NCI-H446 treated with DMSO at 0.1 percent for 48 hours (cell line): Measurements from ENCODE around the gene DHX35.
"Not testable (repeated sequence)": the region's sequence is repeated elsewhere in the genome, so short reads cannot be mapped to it uniquely, and the experiment has no call there.

ENCODE experiments used
- DNase-seq: peaks from one replicate; lab custom pipeline; 2025; lab: John Stamatoyannopoulos, UW

The DHX35 gene

DNA sequence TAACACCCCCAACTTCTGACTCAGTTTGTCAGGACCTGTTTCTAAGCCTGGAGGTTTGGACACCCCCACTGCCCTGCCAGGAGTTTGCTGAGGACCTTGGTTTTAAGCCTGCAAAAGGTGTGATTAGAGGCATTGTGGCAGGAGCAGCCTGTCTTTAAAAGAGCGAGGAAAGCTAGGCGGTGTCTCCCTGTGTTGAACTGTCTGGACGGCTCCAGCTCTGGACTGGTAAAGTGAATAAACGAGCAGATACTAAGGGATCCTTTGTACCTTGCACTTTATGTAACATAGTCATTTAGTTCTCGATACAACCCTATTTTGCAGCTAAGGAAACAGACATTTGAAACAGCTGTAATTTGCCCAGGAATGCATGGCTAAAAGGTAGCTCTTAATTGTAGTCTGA lies 21.5 kb upstream of the DHX35 start:
- DNase-seq = no peak

DNA sequence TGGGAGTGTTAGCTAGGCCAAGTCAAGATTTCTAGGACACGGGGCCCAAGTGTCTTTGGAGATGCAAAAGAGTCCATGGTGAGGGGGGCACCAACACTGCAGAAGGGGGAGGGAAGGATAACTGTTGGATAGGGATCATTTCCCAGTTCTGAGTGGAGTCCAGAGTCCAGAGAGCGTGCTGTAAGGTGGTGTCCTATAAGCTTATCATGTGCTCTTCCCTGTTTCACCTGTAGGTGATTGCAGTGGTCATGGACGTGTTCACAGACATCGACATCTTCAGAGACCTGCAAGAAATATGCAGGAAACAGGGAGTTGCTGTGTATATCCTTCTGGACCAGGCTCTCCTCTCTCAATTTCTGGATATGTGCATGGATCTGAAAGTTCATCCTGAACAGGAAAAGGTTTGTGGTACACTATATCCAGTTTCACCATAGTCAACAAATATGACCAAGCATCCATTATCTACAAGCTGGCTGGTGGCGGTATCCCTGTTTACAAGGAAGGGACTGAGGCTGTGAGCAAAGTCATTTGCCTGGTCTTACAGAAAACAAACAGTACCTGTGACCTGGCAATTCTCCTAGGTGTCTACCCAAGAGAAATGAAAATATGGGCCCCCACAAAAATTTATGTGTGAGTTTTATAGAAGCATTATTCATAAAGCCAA lies 20.3 kb upstream of the DHX35 start:
- DNase-seq = no peak

DNA sequence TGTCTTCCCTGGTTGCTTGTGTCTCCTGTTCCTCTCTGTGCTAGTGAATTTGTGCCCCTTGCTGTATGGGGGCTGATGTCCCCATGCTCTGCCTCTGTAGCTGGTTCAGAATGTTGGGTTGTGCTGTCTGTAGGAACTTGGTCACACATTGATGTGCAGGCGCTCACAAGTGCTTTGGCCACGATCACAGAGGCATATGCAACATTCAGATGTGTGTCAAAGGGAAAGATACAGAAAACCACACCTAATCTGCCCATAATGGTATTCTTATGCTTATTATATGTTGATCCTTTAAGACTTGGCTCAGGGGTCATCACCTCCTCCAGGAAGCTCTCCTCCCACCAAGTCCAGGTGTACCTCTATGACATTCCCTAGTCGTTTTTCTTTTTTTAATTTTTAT lies 17.1 kb upstream of the DHX35 start:
- DNase-seq = no peak

DNA sequence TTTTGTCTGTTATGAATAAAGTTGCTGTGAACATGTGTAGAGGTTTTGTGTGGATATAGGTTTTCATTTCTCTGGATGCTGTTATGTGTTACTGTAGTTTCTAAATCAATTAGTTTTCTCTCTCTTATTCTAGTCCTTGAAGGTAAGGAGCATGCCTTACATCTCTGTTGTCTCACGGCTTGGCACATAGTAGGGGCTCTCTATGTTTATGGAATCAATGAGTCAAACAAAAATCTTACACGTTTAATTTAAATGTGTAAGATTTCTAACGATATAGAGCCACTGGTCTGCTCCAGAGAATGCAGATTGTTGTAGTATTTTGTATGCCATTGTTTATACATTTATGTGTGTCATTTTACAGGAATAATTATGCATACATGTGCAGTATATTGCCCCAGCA lies 15.3 kb upstream of the DHX35 start:
- DNase-seq = no peak

DNA sequence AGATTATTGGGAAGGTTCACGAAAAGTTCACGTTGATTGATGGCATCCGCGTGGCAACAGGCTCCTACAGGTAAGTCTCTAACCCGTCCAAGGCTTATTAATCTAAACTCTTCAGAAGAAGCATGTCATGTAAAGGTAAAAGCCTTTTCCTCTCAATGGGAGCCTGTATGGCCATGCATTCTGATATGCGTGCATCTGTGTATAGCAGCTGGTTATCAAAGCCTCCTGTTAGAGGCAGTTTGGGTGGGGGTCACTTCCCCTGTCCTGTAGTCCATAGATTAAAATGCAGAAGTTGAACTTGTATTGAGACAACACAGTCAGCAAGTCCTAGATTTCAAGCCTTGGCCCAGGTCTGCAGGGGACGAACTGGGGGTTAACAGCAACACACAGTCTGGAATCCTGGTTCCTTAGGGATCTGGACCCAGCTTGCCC lies 14.2 kb upstream of the DHX35 start:
- DNase-seq = no peak

DNA sequence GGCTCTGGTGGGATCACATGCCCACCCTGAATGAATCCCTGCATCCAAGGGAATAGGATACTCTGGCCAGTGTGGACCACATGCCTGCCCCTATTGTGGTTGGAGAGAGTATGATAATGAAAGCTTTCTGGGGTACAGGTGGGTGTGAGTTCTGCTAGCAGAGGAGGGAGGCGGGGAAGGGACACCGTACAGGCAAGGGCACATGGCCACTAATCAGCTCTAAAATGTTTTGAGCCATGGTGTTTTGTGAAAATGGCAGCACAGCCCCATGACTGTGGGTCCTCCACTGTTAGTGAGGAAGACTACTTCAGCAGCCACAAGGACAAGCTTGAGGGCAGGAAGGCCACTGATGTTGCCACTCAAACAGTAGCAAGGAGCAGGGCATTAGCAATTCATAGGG lies 11.9 kb upstream of the DHX35 start:
- no peak for DNase-seq

DNA sequence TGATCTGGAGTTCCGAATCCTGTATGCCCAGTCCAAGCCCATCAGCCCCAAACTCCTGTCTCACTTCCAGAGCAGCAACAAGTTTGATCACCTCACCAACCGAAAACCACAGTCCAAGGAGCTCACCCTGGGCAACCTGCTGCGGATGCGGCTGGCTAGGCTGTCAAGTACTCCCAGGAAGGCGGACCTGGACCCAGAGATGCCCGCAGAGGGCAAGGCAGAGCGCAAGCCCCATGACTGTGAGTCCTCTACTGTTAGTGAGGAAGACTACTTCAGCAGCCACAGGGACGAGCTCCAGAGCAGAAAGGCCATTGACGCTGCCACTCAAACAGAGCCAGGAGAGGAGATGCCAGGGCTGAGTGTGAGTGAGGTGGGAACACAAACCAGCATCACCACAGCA lies 10.5 kb upstream of the DHX35 start:
- no peak for DNase-seq

DNA sequence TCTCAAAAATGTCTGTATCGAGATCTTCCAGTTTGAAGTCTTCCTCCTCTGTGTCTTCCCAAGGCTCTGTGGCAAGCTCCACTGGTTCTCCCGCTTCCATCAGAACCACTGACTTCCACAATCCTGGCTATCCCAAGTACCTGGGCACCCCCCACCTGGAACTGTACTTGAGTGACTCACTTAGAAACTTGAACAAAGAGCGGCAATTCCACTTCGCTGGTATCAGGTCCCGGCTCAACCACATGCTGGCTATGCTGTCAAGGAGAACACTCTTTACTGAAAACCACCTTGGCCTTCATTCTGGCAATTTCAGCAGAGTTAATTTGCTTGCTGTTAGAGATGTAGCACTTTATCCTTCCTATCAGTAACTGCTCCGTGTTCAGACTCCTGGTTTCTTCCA lies 10.0 kb upstream of the DHX35 start:
- DNase-seq = no peak

DNA sequence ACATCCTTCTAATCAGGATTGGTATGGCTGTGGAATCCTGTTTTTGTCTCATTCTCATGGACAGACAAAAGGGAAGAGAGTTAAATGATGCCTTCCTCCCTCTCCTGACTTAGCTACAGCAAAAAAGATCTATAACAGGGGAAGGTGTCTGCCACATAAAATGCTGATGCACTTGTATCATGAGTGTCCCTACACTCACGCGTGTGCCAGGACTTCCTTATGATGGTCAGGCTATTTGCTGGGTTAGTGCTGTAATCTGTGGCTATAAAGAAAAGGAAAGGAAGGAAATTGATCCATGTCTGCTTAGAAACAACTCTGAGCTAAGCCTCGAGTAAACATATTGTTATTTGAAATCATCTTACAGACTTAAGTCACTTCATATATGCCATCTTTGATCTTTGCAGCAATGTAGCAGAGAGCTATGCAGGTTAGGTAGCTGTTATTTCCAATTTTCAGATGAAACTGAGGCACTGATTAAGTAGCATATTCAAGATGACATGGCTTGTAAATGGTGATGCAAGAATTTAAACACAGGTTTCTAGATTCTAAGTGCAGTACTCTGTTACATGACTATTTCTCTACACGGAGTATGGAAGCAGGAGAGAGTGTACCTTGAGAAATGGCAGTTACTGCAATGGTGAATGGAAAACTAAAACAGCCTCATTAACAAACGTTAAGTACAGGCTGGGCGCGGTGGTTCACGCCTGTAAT lies 8.4 kb upstream of the DHX35 start:
- no peak for DNase-seq

DNA sequence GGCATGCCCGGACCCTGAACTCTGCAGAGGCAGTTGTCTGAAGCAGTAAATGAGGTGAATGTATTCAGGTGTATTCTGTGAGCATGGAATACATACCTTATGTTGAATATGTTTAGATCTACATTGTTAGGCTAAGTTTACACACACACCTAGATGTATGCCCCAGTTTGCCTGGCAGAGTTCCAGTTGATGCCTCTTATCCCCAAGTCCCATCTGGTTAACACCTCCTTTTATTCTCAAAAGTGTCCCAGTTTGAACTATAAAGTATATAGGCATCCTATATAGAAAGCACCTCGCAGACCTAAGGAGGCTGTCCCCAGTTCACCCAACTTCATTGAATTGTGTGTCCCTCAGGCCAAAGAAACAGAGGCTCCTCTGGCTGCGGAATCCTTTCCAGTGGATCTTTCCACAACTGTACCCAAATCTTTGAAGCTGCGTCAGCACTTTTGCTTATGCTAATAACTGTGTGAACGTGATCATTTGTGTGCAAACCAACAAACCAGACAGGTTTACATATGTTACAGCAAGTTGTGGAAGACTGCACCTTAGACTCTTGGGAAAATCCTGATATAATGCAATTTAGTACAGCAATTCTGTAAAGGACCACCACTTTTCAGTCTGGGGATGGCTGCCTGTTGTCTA lies 4.8 kb upstream of the DHX35 start:
- no peak for DNase-seq

DNA sequence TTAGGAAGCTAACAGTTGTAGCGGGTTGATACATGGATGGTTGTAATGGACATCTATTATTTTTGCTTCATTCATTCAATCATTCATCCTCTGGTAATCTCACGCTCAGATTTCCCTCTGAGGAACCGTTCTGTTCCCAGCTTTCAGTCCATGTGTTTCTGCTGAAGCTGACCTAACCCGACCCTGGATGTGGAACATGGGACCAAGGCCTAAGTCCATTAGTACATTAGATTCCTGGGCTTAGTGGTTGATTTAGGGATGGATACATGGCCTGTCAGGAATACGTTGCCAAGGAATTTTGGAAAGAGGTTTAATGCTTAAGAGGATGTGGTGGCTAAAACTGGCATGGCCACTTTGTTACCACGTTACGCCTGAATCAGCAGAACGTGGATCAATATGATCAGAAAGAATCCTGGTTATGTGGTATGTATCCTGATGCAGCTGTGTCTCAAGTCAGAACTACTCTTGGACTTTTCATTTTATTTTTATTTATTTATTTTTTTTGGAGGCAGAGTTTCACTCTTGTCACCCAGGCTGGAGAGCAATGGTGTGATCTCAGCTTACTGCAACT lies 4.1 kb upstream of the DHX35 start:
- DNase-seq = no peak

DNA sequence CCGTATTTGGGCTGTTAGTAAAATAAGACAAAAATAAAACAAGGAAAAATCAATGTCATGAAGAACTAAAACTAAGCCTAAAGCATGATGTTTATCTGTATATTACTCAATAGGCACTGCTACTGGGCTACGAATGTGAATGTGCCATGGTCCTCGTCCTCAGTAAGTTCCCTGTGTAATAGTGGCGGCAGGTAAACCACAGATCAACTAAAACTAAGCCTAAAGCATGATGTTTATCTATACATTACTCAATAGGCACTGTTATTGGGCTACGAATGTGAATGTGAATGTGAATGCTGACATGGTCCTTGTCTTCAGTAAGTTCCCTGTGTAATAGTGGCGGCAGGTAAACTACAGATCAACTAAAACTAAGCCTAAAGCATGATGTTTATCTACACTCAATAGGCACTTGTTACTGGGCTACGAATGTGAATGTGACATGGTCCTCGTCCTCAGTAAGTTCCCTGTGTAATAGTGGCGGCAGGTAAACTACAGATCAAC lies 1.9 kb upstream of the DHX35 start:
- DNase-seq = not testable (repeated sequence)

DNA sequence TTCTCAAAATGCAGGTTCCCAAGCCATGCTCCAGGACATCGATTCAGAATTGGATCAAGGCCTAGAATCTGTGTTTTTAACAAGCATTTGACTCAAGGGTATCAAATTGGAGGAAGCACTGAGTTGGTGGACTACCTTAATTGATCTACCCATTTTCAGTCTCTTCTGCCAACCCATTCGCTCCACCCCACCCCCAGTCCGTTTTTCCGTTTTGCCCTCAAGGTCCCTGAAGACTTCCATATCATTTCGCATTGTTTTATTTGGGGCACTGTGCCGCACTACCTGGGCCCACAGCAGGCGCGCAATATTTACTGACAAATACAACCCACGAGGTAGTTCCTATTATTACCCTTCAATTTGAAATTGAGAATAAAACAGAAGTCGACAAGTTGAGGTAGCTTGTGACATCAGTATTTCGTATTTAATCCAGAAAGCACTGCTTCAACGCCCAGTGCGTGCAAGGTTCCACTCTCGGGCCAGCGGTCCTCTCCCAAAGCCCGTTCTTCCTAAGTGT lies 557 bp upstream of the DHX35 start:
- DNase-seq = no peak

DNA sequence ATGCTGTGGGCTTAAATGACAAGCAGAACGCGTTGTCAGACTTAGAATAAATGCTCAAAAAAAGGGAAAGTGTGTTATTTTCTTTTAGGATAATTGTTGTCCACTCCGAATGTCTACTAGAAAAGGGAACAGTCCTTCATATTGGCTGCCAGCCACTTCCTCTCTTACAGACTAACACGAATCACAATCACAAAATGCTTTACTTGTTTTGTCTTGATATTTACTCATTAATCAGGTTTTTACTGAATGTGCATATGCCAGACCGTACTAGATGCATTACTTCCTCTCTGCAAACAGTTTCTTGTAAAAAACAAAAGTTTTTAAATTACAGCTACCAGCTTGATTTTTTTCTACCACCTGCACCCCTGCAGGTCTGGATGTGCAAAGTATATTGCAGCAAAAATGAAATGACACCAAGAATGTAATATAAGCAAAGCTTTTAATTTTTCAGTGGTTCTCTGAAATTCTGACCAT lies 821 bp downstream of the DHX35 start:
- no peak for DNase-seq

DNA sequence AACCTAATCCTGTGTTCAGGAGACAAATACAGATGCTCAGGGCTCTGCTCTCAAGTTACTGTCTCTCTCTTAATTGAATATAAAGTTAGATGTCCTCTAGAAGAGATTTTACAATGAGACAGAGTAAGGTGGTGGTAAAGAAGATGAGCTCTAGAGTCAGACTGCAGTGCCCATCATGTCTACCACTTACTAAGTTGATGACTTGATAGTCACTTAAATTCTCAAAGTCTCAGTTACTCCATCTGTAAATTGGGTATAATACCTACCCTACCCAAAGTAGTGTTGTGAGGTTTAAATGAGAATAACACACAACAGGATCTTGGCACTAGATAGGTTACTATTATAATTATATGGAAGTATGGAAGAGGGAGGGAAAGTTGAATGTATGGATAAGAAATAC lies 1.6 kb downstream of the DHX35 start:
- no peak for DNase-seq

DNA sequence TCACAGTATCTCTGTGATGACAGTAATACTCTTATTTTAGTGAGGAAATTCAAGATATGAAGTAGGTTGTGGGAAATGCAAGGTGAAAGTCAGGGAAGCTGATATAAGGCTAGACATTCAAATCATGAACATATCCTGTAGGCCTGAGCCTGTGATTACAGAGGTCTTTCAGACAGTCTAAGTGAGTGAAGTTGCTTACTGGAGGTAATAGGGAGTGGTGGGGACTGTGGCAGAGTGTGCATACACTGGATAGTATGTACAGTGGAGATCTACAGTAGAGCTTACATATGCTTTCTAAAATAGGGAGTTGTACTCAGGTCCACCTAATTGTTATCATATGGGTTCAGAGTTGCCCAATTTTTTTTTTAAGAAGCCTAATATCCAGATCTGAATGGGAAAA lies 3.1 kb downstream of the DHX35 start:
- no peak for DNase-seq

DNA sequence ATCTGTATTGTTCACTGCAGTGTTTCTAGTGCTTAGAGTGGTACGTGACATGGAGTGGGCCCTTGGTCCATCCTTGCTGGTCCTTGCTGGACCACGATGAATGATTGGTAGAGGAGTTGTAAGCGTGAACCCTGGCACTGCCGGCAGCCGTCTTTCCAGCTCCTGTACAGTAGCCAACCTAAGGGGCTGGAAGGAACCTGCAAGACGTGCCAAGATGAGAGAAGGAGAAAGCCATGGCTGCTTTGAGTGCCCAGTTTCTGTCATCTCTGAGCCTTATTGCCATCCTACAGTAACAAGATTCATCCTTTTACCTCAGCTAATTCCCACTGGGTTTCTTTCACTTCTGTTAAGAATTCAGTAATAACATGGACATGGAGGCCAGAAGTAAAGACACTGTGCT lies 5.9 kb downstream of the DHX35 start:
- DNase-seq = no peak

DNA sequence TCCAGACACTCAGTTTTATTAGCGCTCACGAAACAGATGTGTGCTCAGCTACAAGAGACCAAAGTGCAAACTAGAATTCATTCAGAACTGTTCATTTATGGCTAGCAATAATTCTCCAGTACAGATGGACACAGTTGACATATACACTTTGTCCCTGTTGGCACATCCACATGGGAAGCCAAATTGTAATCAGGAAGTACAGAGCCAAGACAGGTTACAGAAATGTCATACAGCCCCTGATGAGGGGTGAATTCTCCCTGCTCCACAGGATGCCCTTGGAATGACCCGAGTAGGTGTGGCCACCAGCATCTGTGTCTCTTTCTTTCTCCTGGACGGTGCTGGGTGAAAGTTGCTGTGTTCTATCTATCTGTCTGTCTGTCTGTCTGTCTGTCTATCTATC lies 7.6 kb downstream of the DHX35 start:
- no peak for DNase-seq

DNA sequence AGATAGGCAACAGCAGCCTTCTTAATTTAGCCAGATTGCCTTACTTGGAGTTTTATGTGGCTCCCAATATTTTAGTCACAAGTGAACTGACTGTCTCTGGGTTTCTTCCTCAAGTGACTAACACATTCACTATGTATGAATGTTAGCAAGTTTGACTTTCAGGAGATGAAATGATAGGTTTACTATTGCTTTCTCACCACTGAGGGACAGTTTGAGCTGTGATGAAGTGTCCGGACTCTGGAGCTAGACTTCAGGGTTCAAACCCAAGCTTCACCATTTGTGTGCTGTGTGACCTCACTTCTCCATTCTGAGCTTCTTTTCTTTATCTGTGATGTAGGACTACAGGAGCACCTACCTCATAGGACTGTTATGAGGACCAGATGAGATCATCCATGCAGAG lies 8.2 kb downstream of the DHX35 start:
- no peak for DNase-seq

DNA sequence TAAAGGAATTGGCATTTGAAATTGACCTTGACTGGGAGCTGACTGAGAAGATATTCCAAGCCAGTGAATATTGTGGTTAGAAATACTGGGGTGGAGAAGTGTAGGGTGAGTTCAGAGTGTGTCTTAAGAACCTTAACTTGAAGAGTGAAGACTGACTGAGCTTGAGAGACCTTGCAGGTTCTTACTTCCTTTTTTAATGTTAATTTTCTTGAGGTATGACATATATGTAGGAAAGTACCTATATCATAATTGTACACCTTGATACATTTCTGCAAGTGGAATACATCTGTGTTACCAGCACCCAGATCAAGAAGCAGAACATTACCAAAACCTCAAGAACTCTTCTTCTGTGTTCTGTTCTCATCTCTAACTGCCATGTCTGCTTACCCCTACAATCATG lies 11.0 kb downstream of the DHX35 start:
- no peak for DNase-seq

DNA sequence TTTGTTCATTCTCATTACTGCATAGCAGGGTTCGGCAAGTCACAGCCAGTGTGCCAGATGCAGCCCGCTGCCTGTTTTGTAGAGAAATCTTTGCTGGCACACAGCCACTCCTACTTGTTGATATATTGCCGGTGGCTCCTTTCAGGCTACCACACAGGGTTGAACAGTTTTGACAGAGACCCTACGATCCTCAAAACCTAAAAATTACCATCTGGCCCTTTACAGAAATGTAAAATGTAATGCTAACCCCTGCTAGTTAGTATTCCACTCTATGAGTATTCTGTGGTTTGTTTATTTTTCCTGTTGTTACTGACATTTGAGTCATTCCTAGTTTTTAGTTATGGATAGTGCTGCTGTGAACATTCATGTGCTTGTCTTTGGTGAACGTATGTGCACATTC lies 11.5 kb downstream of the DHX35 start:
- no peak for DNase-seq

DNA sequence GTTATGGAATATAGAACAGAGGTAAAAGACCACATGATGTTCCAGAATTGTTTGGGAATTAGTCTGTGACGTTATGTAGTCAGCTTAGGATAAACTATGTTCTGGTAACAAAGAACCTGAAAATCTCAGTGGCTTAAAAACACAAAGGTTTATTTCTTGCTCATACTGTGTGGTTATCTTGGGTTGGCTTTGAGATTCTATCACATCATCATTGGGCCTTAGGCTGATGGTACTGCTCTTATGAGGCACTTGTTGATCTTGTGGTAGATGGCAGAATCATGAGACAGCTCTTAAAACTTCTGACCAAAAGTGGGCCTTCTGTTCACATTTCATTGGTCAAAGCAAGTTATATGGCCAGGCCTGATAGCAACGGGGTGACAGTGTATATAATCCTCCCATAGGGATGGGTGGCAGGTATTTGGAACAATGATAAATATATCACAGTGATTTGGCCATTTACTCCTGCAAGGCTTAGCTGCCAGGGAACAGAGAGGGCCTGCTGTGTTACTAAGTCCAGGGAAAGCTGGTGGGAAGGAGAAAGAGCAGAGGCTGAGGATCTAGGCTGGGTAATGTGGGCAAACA lies 13.5 kb downstream of the DHX35 start:
- DNase-seq = no peak
